OCI-LY7 (cell line): ENCODE results near the gene NPBWR2. TPM values are rescaled to one million over a fixed set of nuclear protein-coding genes. Genes with fewer than 3 reads are reported as not detected.

Experiments used
- Bru-seq: library from RNA; stranded (reverse); fragments of 400-500 nt; gene quantifications from one replicate; lab custom pipeline; 2021; lab: Mats Ljungman, UMichigan
- BruChase-seq, 2 experiments: library from RNA; stranded (reverse); fragments of 400-500 nt; gene quantifications; one replicate each; lab custom pipeline; 2021; lab: Mats Ljungman, UMichigan
- BruUV-seq: library from RNA; stranded (reverse); fragments of 400-500 nt; replicated peaks from 2 replicates; lab custom pipeline; 2021; lab: Mats Ljungman, UMichigan
- CTCF ChIA-PET: fragments of 300-600 bp; sonication (Branson Sonifier 250); formaldehyde crosslinking; loops from one replicate; lab custom pipeline; 2022; ENCODE audit warnings: antibody characterized with exemption; ENCODE audit not compliant: unreplicated experiment; lab: Charles Lee
- POLR2A ChIA-PET: fragments of 300-600 bp; sonication (Branson Sonifier 250); formaldehyde crosslinking; loops from one replicate; lab custom pipeline; 2022; ENCODE audit warnings: antibody characterized with exemption; lab: Charles Lee
- DNase-seq: peaks from one replicate; pipeline ENCODE4 v3.0.0-alpha.2; 2015; ENCODE audit warnings: low spot score
- H2AFZ ChIP-seq: fragments of 200-600 bp; sonication (generic), shearing (Covaris generic); 2 replicates; pipeline ENCODE4 v1.6.1; 2014; ENCODE audit warnings: mild to moderate bottlenecking, antibody characterized with exemption, low read length, moderate library complexity
- H3K27ac ChIP-seq: fragments of 200-600 bp; sonication (generic); 2 replicates; pipeline ENCODE4 v1.5.1; 2014; ENCODE audit warnings: mixed run types, low read depth, mild to moderate bottlenecking, moderate library complexity, low read length, inconsistent platforms; ENCODE audit not compliant: poor library complexity, severe bottlenecking
- H3K36me3 ChIP-seq: fragments of 200-600 bp; sonication (generic); 2 replicates; pipeline ENCODE4 v1.6.1; 2014; ENCODE audit warnings: mild to moderate bottlenecking, antibody characterized with exemption, low read length, moderate library complexity, mixed read lengths; ENCODE audit not compliant: insufficient read depth
- H3K4me1 ChIP-seq: fragments of 200-600 bp; sonication (generic); 2 replicates; pipeline ENCODE4 v1.5.1; 2014; ENCODE audit warnings: mild to moderate bottlenecking, low read length; ENCODE audit not compliant: insufficient read depth, poor library complexity, severe bottlenecking
- H3K4me2 ChIP-seq: fragments of 200-600 bp; sonication (generic); 2 replicates; pipeline ENCODE4 v1.6.1; 2014; ENCODE audit warnings: mild to moderate bottlenecking, low read length
- H3K4me3 ChIP-seq: fragments of 200-600 bp; sonication (generic); 2 replicates; pipeline ENCODE4 v1.5.1; 2014; ENCODE audit warnings: mild to moderate bottlenecking, low read depth, low read length; ENCODE audit not compliant: poor library complexity, severe bottlenecking
- H3K79me2 ChIP-seq: fragments of 200-600 bp; sonication (generic); 2 replicates; pipeline ENCODE4 v1.6.1; 2016; ENCODE audit warnings: low read depth, mild to moderate bottlenecking, low read length, moderate library complexity, mixed read lengths; ENCODE audit not compliant: insufficient read depth
- H3K9me2 ChIP-seq: fragments of 200-600 bp; sonication (generic); 2 replicates; pipeline ENCODE4 v1.6.1; 2016; ENCODE audit warnings: mild to moderate bottlenecking, low read length, mixed read lengths; ENCODE audit not compliant: insufficient read depth
- H3K9me3 ChIP-seq: fragments of 200-600 bp; sonication (generic); 2 replicates; pipeline ENCODE4 v1.6.1; 2014; ENCODE audit warnings: mild to moderate bottlenecking, mixed run types, low read length, mixed read lengths
- H4K20me1 ChIP-seq: fragments of 200-600 bp; sonication (generic); 2 replicates; pipeline ENCODE4 v1.6.1; 2014; ENCODE audit warnings: mild to moderate bottlenecking, antibody characterized with exemption, low read length, moderate library complexity, mixed read lengths; ENCODE audit not compliant: insufficient read depth
- EZH2phosphoT487 ChIP-seq: fragments of 200-600 bp; sonication (generic); IDR thresholded peaks from 2 replicates; pipeline ENCODE4 v1.6.1; 2018; ENCODE audit warnings: low read depth, borderline replicate concordance, mild to moderate bottlenecking, mixed run types, antibody characterized with exemption, low read length, moderate library complexity, mixed read lengths
- intact Hi-C: fragments of 100-400 bp; cut with micrococcal nuclease; formaldehyde crosslinking; loops from one replicate; pipeline ENCODE4 v1.10.0; 2022; ENCODE audit not compliant: unreplicated experiment
- long read RNA-seq: library from polyadenylated mRNA; stranded (forward); transcript quantifications from one replicate; pipeline ENCODE4 v2.0.0, GENCODE V29; 2022
- total RNA-seq, 2 experiments: library from RNA; depleted of rRNA in 1 of 2; stranded (reverse); fragments of >200 nt in 1 of 2; shearing (Covaris generic) in 1 of 2; gene quantifications; 2 replicates each; pipeline ENCODE4 v1.2.3, GENCODE V29; 2014 to 2022
- TF ChIP-seq, protein P1 (sequence below): fragments of 200-600 bp; sonication (generic); conservative IDR thresholded peaks from 2 replicates; pipeline ENCODE4 v1.5.1; 2014; ENCODE audit warnings: mild to moderate bottlenecking, antibody characterized with exemption, low read length, moderate library complexity, mixed read lengths

Gene NPBWR2, protein sequence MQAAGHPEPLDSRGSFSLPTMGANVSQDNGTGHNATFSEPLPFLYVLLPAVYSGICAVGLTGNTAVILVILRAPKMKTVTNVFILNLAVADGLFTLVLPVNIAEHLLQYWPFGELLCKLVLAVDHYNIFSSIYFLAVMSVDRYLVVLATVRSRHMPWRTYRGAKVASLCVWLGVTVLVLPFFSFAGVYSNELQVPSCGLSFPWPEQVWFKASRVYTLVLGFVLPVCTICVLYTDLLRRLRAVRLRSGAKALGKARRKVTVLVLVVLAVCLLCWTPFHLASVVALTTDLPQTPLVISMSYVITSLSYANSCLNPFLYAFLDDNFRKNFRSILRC
- total RNA-seq (2014; rRNA removed; shearing (Covaris generic)) (not detected in 2 replicates), total RNA-seq (2022) (not detected in 2 replicates), Bru-seq, nascent RNA (not detected), BruChase-seq, experiment 1, labeled RNA remaining after a 6-hour chase (not detected), BruChase-seq, experiment 2, labeled RNA remaining after a 2-hour chase (not detected)
- long read RNA-seq: 0 reads

DNA sequence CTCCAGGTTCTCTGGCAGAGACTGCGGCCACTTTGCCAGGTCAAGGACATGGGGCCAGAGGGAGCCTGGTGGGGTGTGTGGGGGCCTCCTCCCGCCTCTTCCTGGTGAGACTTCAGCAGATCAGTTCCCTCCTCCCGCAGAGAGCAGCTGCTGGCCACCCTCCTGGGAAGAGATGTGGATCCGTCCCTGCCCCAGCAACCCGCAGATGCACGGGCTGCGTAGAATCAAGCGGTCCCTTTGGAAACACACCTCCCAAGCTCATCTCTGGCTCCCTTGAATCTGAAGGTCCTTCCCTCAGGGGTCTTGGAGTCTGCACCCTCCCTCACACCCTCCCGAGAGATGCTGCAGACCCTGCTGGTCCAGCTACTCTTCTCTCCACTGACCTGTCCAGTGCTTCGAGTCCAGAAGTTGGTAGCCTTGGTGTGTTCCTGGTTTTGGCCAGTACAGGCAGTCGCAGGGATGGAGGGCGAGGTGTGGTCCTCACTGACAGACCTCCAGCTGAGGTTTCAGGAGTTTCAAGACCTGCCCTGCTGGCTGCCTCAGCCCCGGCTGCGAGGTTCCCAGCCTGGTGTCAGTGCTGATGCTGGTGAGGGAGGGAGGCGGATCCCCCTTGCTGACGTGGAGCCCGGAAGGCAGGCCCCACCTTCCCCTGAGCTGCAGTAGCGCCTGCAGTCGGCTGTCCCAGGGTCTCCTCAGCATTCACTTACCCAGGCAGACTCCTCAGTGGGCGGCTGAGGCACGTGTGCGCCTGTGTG is at the start of gene NPBWR2:
Gene NPBWR2, minus strand, starts transcription at position 585 of the 755 bp plus-strand sequence. CDS start 734 bp downstream, outside the sequence.
- CTCF ChIA-PET: no interaction called here
- Histone ChIP-seq H3K4me2 (peak within 1 kb of the TSS; percentile 12; the same call in 1 of the 2 replicates), H3K27ac (no peak within 1 kb of the TSS), H3K36me3 (no peaks in the 10 kb centered on the region), H3K4me1 (peaks cover 20% of the 10 kb centered on the region), H3K9me3 (no peaks in the 10 kb centered on the region), H3K79me2 (no peaks in the 10 kb centered on the region), H4K20me1 (no peaks in the 10 kb centered on the region), H2AFZ (peak within 1 kb of the TSS; percentile 57; the same call in 1 of the 2 replicates), H3K9me2 (no peaks in the 10 kb centered on the region), H3K4me3 (no peak within 1 kb of the TSS)
- no peak for TF ChIP-seq EZH2phosphoT487
- TF ChIP-seq, protein P1, sequence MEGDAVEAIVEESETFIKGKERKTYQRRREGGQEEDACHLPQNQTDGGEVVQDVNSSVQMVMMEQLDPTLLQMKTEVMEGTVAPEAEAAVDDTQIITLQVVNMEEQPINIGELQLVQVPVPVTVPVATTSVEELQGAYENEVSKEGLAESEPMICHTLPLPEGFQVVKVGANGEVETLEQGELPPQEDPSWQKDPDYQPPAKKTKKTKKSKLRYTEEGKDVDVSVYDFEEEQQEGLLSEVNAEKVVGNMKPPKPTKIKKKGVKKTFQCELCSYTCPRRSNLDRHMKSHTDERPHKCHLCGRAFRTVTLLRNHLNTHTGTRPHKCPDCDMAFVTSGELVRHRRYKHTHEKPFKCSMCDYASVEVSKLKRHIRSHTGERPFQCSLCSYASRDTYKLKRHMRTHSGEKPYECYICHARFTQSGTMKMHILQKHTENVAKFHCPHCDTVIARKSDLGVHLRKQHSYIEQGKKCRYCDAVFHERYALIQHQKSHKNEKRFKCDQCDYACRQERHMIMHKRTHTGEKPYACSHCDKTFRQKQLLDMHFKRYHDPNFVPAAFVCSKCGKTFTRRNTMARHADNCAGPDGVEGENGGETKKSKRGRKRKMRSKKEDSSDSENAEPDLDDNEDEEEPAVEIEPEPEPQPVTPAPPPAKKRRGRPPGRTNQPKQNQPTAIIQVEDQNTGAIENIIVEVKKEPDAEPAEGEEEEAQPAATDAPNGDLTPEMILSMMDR: no peak
- POLR2A ChIA-PET: no interaction called here
- intact Hi-C loops: no loop called here
- peak; percentile 44 for DNase-seq
- no TSS peak for BruUV-seq

DNA sequence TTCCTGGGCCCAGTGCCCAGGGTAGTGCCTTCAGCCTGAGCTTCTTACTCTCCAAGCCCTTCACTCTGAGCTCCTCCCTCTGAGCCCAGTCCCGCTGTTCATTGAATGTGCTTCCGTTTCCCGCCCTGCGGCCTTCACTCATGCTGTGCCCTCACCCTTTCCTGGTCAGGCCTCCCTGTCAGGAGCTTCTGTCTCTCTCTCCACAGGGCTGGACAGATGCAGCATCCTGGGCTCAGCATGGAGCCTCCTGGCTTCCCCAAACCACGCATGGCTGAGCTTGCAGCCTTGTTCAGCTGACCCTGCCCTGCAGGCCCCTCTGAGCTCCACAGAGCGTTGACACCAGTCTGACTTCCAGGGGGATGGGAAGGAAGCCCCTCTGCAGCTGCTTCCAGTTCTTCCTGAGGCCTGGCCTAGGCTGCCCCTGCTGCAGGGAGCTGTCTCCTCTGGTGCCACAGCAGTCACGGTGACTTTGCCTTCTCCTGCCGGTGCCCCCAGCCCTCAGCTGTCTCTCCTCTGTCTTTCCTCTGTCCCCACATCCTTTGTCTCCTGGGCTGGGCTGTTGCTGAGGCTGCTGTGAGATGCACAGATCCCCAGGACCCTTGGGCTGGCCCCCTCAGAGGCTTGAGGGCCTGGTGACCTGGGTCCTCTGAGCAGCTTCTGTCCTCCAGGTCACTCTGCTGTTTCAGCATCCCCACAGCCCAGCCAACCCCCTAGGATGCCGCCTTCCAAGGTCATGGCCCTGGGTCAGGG is 48.9 kb upstream of the NPBWR2 start:
- BruUV-seq: no TSS peak
- no peak overlapping the region for H2AFZ ChIP-seq
- H4K20me1 ChIP-seq: no peaks in the 10 kb centered on the region
- ChIA-PET CTCF (no interaction called here), POLR2A (interaction anchor here (0.5 kb wide), 1 partner anchor 14 kb away, joined by 4 read pairs; no protein-coding TSS in a partner anchor)
- no peaks in the 10 kb centered on the region for H3K4me1 ChIP-seq
- H3K27ac ChIP-seq: no peak overlapping the region
- no peaks in the 10 kb centered on the region for H3K36me3 ChIP-seq
- no peaks in the 10 kb centered on the region for H3K9me3 ChIP-seq
- no peaks in the 10 kb centered on the region for H3K79me2 ChIP-seq
- no peak for TF ChIP-seq EZH2phosphoT487
- TF ChIP-seq, protein P1: no peak
- intact Hi-C loops: no loop called here
- DNase-seq: no peak
- no peak overlapping the region for H3K4me2 ChIP-seq
- no peak overlapping the region for H3K4me3 ChIP-seq
- no peaks in the 10 kb centered on the region for H3K9me2 ChIP-seq
